OCI-LY1 (cell line): ENCODE measurements around the gene KLHDC7B.

ENCODE experiments used
- H2AFZ ChIP-seq: fragments of 200-600 bp; sonication (generic), shearing (Covaris generic); 2 replicates; pipeline ENCODE4 v1.6.0; 2014; ENCODE audit warnings: antibody characterized with exemption, mild to moderate bottlenecking, low read length
- H3F3A ChIP-seq: fragments of 200-600 bp; sonication (generic), shearing (Covaris generic); 2 replicates; pipeline ENCODE4 v1.6.0; 2014; ENCODE audit warnings: mild to moderate bottlenecking, antibody characterized with exemption, low read length, moderate library complexity; ENCODE audit not compliant: insufficient read depth
- H3K27ac ChIP-seq: fragments of 200-600 bp; sonication (generic); 2 replicates; pipeline ENCODE4 v1.5.1; 2014; ENCODE audit warnings: low read length, mixed run types, mild to moderate bottlenecking, low read depth; ENCODE audit not compliant: poor library complexity, severe bottlenecking
- H3K27me3 ChIP-seq: fragments of 200-600 bp; sonication (generic); 2 replicates; pipeline ENCODE4 v1.6.0; 2014; ENCODE audit warnings: antibody characterized with exemption, mild to moderate bottlenecking, low read length, moderate library complexity; ENCODE audit not compliant: insufficient read depth
- H3K36me3 ChIP-seq: fragments of 200-600 bp; sonication (generic); 2 replicates; pipeline ENCODE4 v1.6.1; 2014; ENCODE audit warnings: mild to moderate bottlenecking, antibody characterized with exemption, low read length, moderate library complexity, mixed read lengths; ENCODE audit not compliant: insufficient read depth
- H3K4me1 ChIP-seq: fragments of 200-600 bp; sonication (generic); 2 replicates; pipeline ENCODE4 v1.5.1; 2014; ENCODE audit warnings: mild to moderate bottlenecking, low read length, moderate library complexity; ENCODE audit not compliant: insufficient read depth, severe bottlenecking
- H3K4me2 ChIP-seq: fragments of 200-600 bp; sonication (generic), shearing (Covaris generic); 2 replicates; pipeline ENCODE4 v1.6.1; 2014; ENCODE audit warnings: low read length
- H3K4me3 ChIP-seq: fragments of 200-600 bp; sonication (generic); 2 replicates; pipeline ENCODE4 v1.5.1; 2014; ENCODE audit warnings: low read length, low read depth, mild to moderate bottlenecking, mixed read lengths; ENCODE audit not compliant: poor library complexity, severe bottlenecking
- H3K79me2 ChIP-seq: fragments of 200-600 bp; shearing (Covaris generic); 2 replicates; pipeline ENCODE4 v1.6.1; 2016; ENCODE audit warnings: mixed run types, low read length, mixed read lengths; ENCODE audit not compliant: insufficient read depth
- H3K9ac ChIP-seq: fragments of 200-600 bp; sonication (generic), shearing (Covaris generic); 2 replicates; pipeline ENCODE4 v1.6.1; 2014; ENCODE audit warnings: mild to moderate bottlenecking, low read length, mixed read lengths
- H3K9me2 ChIP-seq: fragments of 200-600 bp; sonication (generic), shearing (Covaris generic); 2 replicates; pipeline ENCODE4 v1.6.1; 2014; ENCODE audit warnings: low read depth, mild to moderate bottlenecking, low read length, mixed read lengths
- H3K9me3 ChIP-seq: fragments of 200-600 bp; shearing (Covaris generic); 2 replicates; pipeline ENCODE4 v1.6.1; 2014; ENCODE audit warnings: low read length, mixed read lengths
- H4K20me1 ChIP-seq: fragments of 200-600 bp; sonication (generic), shearing (Covaris generic); 2 replicates; pipeline ENCODE4 v1.6.0; 2016; ENCODE audit warnings: mild to moderate bottlenecking, low read length; ENCODE audit not compliant: insufficient read depth
- EZH2 ChIP-seq: fragments of 200-600 bp; sonication (generic), shearing (Covaris generic); IDR thresholded peaks from 2 replicates; pipeline ENCODE4 v1.8.0; 2017; ENCODE audit warnings: borderline replicate concordance, mixed run types, mild to moderate bottlenecking, antibody characterized with exemption, low read length, moderate library complexity, mixed read lengths
- TF ChIP-seq, protein P1 (sequence below): fragments of 200-600 bp; sonication (generic), shearing (Covaris generic); IDR thresholded peaks from 2 replicates; pipeline ENCODE4 v1.5.1; 2017; ENCODE audit warnings: mild to moderate bottlenecking, antibody characterized with exemption, low read length, moderate library complexity, mixed read lengths

KLHDC7B gene

DNA sequence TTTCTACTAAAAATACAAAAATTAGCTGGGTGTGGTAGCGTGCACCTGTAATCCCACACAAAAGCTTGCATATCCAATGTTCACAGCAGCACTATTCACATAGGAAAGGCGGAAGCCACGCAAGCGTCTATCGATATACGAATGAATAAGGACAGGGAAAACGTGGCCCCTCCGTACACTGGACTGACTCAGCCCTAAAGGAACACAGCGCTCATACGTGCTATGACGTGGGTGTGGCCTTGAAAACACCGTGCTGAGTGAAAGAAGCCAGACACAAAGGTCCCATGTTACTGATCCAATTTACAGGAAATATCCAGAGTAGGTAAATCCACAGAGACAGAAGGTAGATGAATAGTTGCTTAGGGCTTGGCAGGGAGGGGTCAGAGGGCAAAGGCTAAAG, 45.2 kb upstream of the KLHDC7B start:
- Histone ChIP-seq H3F3A (no peaks in the 10 kb centered on the region), H3K79me2 (no peaks in the 10 kb centered on the region), H3K4me1 (peaks cover 11% of the 10 kb centered on the region), H3K27ac (no peak overlapping the region), H3K9ac (no peak overlapping the region), H3K4me3 (no peak overlapping the region), H3K36me3 (peaks cover 14% of the 10 kb centered on the region), H2AFZ (no peak overlapping the region), H3K9me3 (no peaks in the 10 kb centered on the region), H3K27me3 (no peaks in the 10 kb centered on the region), H3K4me2 (no peak overlapping the region), H3K9me2 (no peaks in the 10 kb centered on the region), H4K20me1 (no peaks in the 10 kb centered on the region)
- no peak for TF ChIP-seq EZH2
- TF ChIP-seq, protein P1, sequence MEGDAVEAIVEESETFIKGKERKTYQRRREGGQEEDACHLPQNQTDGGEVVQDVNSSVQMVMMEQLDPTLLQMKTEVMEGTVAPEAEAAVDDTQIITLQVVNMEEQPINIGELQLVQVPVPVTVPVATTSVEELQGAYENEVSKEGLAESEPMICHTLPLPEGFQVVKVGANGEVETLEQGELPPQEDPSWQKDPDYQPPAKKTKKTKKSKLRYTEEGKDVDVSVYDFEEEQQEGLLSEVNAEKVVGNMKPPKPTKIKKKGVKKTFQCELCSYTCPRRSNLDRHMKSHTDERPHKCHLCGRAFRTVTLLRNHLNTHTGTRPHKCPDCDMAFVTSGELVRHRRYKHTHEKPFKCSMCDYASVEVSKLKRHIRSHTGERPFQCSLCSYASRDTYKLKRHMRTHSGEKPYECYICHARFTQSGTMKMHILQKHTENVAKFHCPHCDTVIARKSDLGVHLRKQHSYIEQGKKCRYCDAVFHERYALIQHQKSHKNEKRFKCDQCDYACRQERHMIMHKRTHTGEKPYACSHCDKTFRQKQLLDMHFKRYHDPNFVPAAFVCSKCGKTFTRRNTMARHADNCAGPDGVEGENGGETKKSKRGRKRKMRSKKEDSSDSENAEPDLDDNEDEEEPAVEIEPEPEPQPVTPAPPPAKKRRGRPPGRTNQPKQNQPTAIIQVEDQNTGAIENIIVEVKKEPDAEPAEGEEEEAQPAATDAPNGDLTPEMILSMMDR = no peak

DNA sequence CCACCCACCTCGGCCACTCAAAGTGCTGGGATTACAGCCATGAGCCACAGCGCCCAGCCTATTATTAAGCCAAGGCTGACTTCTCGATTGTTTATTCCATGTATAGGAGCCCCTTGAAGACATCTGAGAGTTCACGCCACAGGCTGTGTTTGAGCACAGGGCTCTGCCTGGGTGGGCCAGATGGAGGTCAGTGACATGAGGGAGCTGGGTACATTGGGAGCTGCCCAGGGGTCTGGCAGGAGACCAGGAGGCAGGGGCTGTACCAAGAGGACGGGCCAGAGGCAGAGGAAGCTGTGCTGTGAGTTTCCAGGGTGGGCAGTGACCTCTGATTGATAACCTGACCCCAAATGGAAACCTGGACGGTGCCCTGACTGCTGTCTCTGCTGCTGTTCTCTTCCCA, 43.6 kb upstream of the KLHDC7B start:
- Histone ChIP-seq H2AFZ (no peak overlapping the region), H3K4me3 (no peak overlapping the region), H3K36me3 (peaks cover 15% of the 10 kb centered on the region), H4K20me1 (no peaks in the 10 kb centered on the region), H3K4me1 (peaks cover 21% of the 10 kb centered on the region), H3K27ac (no peak overlapping the region), H3K9ac (no peak overlapping the region), H3K4me2 (no peak overlapping the region), H3F3A (no peaks in the 10 kb centered on the region), H3K9me2 (no peaks in the 10 kb centered on the region), H3K79me2 (no peaks in the 10 kb centered on the region), H3K27me3 (no peaks in the 10 kb centered on the region), H3K9me3 (no peaks in the 10 kb centered on the region)
- TF ChIP-seq, protein P1 = no peak
- no peak for TF ChIP-seq EZH2

DNA sequence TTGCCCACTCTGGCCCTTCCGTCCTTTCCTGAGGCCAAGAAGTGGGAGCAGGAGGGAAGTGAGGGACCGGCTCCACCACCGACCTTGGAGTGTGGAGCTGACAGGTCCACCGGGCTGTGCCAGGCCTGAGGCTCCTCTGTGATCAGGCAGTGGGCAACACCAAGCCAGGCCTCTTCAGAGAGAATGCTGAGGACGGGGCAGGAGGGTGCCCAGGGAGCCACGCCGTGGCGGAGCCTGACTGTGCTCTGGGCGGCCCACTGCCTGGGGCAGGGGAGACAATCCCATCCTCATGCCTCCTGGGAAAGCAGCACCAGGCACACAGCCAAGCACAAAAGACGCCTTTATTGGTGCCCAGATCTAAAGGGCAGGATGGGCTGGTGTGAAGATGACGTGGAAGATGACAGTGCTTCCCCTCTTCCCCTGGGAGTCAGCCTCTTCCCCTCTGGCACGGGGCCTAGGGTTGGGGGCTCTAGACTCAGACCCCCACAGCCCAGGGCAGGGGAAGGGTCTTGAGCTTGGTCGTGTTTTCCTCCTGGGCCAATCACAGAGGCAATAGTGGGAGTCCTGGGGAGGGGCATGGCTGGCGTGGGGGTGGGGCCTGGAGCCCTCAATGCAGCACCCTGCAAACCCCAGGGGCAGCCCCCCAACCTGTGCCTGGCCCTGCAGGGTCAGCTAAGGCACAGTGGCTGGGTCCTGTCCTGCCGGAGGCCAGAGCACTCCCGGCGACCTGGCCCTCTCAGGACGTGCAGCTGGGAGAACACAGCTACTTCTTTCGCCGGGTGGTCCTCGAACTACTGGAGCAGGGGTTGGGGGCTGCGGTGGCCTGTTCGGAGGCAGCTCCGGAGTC, 42.8 kb upstream of the KLHDC7B start:
- no peak overlapping the region for H3K4me2 ChIP-seq
- TF ChIP-seq EZH2 = no peak
- TF ChIP-seq, protein P1 = no peak
- no peak overlapping the region for H3K9ac ChIP-seq
- peaks cover 15% of the 10 kb centered on the region for H3K36me3 ChIP-seq
- H2AFZ ChIP-seq = no peak overlapping the region
- no peaks in the 10 kb centered on the region for H3K9me3 ChIP-seq
- H3K79me2 ChIP-seq = no peaks in the 10 kb centered on the region
- H3K4me3 ChIP-seq = no peak overlapping the region
- H3K9me2 ChIP-seq = no peaks in the 10 kb centered on the region
- H3K4me1 ChIP-seq = peaks cover 18% of the 10 kb centered on the region
- H3K27ac ChIP-seq = no peak overlapping the region
- H3K27me3 ChIP-seq = no peaks in the 10 kb centered on the region
- H3F3A ChIP-seq = no peaks in the 10 kb centered on the region
- no peaks in the 10 kb centered on the region for H4K20me1 ChIP-seq
